Measurements from ENCODE around the gene STX17. TPM values are rescaled to one million over a fixed set of nuclear protein-coding genes. Genes with fewer than 3 reads are reported as not detected.
A peak's percentile ranks its signal among the peaks of the same experiment; 100 is the strongest.

Gene STX17
- total RNA-seq, 4 donors from 2014 or later: 18.1 to 51.1 (median 20.5) TPM

DNA sequence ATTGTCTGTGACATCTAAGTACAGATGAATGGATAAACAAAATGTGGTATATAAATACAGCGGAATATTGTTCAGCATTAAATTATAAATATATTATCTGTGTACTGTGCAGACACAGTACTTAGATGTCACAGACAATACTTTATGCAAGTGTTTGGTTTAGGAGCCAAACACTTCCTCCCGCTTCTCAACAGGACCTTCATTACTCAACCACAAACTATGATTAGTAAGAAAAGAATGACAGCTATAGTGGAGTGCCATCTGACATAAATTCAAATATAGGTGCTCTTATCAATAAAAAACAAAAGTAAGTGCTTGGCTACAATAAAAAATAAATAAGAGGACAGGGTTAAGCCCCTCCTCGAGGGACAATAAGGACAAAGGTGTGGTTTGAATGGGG lies 38.9 kb upstream of the STX17 start:
- TF ChIP-seq, protein P1, sequence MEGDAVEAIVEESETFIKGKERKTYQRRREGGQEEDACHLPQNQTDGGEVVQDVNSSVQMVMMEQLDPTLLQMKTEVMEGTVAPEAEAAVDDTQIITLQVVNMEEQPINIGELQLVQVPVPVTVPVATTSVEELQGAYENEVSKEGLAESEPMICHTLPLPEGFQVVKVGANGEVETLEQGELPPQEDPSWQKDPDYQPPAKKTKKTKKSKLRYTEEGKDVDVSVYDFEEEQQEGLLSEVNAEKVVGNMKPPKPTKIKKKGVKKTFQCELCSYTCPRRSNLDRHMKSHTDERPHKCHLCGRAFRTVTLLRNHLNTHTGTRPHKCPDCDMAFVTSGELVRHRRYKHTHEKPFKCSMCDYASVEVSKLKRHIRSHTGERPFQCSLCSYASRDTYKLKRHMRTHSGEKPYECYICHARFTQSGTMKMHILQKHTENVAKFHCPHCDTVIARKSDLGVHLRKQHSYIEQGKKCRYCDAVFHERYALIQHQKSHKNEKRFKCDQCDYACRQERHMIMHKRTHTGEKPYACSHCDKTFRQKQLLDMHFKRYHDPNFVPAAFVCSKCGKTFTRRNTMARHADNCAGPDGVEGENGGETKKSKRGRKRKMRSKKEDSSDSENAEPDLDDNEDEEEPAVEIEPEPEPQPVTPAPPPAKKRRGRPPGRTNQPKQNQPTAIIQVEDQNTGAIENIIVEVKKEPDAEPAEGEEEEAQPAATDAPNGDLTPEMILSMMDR (IDR thresholded peaks at IDR 0.05): no peak
- DNase-seq (ENCODE audit: low spot score): no peak
- ATAC-seq (ENCODE audit: low FRiP score): no peak

DNA sequence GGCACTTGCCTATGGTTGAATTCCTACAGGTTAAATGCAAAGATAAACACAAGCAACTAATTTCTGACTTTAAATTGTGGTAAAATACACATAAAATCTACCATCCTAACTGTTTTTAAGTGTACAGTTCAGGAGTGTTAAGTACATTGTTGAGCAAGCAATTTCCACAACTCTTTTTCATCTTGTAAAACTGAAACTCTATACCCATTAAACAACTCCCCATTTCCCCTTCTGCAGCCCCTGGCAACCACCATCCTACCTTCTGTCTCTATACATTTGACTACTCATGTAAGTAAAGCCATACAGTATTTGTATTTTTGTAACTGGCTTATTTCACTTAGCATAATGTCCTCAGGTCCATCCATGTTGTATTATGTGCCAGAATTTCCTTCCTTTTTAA lies 38.5 kb upstream of the STX17 start:
- TF ChIP-seq, protein P1 (IDR thresholded peaks at IDR 0.05): no peak
- no peak for DNase-seq (ENCODE audit: low spot score)
- no peak for ATAC-seq (ENCODE audit: low FRiP score)

DNA sequence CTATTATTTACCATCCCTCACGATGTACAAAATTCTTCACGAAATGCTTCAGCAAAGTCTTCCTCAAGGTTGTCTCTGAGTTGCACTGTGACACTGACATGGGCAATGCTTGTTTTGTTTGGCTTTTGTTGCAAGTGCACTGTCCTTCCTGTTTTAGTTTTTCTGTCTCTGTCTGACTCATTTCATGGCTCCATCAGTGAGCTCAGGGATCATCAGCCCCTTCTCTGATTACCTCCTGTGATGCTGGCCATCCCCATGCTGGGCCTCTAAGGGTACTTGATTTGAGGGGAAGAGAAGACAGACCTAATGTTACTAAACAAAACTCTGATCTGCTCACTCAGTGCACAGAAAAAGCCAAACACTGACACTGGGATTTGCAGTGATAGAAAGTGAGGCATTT lies 37.6 kb upstream of the STX17 start:
- DNase-seq (ENCODE audit: low spot score): no peak
- TF ChIP-seq, protein P1 (IDR thresholded peaks at IDR 0.05): no peak
- ATAC-seq (ENCODE audit: low FRiP score): no peak

DNA sequence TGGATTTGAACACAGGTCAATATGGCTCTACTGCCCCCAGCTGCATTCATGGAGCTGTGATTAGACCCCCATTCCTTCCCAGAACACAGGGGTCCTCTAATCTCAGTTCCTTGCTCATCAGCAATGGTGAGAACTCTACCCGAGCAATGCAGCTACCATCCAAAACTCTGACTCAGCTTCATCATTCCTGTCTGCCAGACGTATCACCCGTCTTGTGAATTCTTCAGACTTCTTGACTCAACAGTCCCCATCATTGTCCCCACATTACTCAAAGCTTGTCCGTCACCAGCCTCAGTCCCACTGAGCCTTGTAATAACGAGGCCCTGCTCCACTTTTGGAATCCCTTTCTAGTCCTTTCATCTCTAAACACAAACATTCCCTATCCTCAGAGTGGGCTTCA lies 36.3 kb upstream of the STX17 start:
- ATAC-seq (ENCODE audit: low FRiP score) (no peak), DNase-seq (ENCODE audit: low spot score) (no peak)
- TF ChIP-seq, protein P1 (IDR thresholded peaks at IDR 0.05): no peak

DNA sequence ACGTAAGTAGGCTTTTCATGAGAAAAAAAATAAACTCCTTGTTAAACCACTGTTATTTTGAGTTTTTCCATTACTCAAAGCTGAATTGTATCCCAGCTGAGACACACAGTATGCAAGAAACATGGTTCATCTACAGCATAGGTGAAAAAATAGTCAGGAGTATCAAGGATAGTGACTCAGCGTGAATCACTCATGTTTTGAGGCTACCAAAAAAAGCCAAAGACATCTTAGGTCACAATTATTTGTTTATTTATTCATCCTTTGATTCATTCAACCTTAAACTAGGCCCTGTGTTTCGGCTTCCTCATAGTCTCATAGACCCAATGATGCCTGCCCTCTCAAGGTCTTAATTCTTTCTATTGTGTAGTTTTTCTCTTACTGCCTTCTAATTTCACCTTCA lies 32.9 kb upstream of the STX17 start:
- TF ChIP-seq, protein P1 (IDR thresholded peaks at IDR 0.05): no peak
- ATAC-seq (ENCODE audit: low FRiP score) (peak; percentile 41), DNase-seq (ENCODE audit: low spot score) (no peak)

DNA sequence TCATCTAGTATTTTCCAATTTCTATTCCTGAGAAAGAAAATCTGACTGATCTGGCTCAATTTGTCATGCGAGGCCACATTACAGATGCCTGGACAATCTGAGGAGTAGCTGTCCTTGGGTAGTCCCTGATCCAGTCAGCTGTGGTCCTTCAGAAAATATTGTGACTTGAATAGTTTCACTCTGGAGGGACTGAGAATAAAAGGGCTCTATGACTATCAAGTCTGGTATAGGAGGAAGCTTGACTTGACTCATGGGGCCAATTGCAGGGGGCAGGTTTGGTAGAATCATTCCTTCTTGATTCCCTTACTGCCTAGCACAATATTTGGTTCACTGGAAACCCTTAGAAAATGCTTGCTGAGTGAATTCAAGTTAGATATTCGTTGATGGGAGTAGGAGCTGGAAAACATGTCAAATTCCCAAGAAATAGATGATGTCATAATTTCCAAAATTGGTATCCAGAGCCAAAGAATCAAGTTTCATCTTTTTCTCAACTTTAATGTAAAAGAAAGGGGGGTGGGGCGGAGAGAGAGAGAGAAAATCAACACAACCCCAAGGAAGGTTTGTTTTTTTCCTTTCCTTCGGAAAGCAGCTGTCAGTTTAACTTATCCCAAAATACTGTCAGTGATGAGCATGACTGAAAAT lies 32.4 kb upstream of the STX17 start:
- DNase-seq (ENCODE audit: low spot score): no peak
- TF ChIP-seq, protein P1 (IDR thresholded peaks at IDR 0.05): no peak
- no peak for ATAC-seq (ENCODE audit: low FRiP score)

DNA sequence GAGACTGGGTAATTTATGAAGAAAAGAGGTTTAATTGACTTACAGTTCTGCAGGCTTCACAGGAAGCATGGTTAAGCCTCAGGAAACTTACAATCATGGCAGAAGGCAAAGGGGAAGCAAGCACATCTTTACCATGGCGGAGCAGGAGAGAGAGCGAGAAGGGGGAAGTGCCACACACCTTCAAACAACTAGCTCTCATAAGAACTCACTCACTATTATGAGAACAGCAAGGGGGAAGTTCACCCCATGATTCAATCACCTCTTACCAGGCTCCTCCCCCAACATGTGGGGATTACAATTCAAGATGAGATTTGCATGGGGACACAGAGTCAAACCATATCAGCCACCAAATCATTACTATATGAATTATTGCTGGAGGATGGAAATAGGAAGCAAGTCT lies 30.3 kb upstream of the STX17 start:
- no peak for DNase-seq (ENCODE audit: low spot score)

More for the DNA sequence above, 30.3 kb upstream of the STX17 start:
- TF ChIP-seq, protein P1 (IDR thresholded peaks at IDR 0.05): no peak
- ATAC-seq (ENCODE audit: low FRiP score): no peak
